Vagina (tissue), 2 donors: ENCODE data around the gene PLEKHA8.

Source experiments
- POLR2A ChIP-seq, 2 donors: fragments of 450-650 bp; IDR thresholded peaks; one replicate each; pipeline ENCODE4 v1.6.1; 2017; ENCODE audit warnings: antibody characterized with exemption in 2 of 2, mild to moderate bottlenecking in 2 of 2, moderate library complexity in 2 of 2
- TF ChIP-seq, protein P1 (sequence below), 3 experiments: fragments of 450-650 bp in 2 of 3; fragments of 200-600 bp in 1 of 3; sonication (generic) in 1 of 3; IDR thresholded peaks; one replicate each; pipeline ENCODE4 v1.5.1; 2017 to 2019; ENCODE audit warnings: antibody characterized with exemption in 3 of 3, mild to moderate bottlenecking in 2 of 3, moderate library complexity in 2 of 3

- TF ChIP-seq, protein P1, sequence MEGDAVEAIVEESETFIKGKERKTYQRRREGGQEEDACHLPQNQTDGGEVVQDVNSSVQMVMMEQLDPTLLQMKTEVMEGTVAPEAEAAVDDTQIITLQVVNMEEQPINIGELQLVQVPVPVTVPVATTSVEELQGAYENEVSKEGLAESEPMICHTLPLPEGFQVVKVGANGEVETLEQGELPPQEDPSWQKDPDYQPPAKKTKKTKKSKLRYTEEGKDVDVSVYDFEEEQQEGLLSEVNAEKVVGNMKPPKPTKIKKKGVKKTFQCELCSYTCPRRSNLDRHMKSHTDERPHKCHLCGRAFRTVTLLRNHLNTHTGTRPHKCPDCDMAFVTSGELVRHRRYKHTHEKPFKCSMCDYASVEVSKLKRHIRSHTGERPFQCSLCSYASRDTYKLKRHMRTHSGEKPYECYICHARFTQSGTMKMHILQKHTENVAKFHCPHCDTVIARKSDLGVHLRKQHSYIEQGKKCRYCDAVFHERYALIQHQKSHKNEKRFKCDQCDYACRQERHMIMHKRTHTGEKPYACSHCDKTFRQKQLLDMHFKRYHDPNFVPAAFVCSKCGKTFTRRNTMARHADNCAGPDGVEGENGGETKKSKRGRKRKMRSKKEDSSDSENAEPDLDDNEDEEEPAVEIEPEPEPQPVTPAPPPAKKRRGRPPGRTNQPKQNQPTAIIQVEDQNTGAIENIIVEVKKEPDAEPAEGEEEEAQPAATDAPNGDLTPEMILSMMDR (IDR thresholded peaks at IDR 0.05) = no peak
- no peak for TF ChIP-seq POLR2A (IDR thresholded peaks at IDR 0.05)
These were observed 84.0 kb downstream of the PLEKHA8 start for GRCh38 chr7:30112103-30112713.
